ENCODE measurements around the gene DCAKD. TPM values are rescaled to one million over a fixed set of nuclear protein-coding genes. Genes with fewer than 3 reads are reported as not detected.

DCAKD gene
- total and polyA plus RNA-seq, 4 experiments from 2014 or later: 8.8 to 32.1 (median 24.1) TPM

DNA sequence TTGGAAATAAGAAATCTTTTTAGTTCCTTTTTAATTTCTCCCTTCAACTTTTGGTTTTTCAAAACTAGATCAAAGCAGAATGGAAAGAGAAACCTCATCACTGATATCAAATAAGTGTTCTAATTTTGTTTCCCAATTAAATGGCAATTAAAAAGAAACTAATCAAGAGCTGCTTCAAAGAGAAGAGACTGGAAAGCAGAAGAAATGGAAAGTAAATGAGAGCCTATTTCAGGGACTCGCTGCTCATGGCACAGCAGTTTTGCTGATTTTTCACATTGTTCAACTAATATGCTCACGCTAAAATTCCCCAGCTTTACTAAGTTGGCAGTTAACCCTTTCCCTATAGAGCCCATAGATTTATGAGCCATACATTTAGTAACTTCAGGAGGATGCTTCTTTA lies 16.2 kb upstream of the DCAKD start:
- no peaks in the 10 kb centered on the region for H3K27me3 Mint-ChIP-seq
- no peaks in the 10 kb centered on the region for H3K9me3 Mint-ChIP-seq
- H3K4me1 Mint-ChIP-seq: peaks cover 24 to 44% (median 29%) of the 10 kb centered on the region in 4 donors
- intact Hi-C loops (cut with micrococcal nuclease): no loop called here
- Histone ChIP-seq H3K27ac (ENCODE audit: low read depth, low read length) (no peak overlapping the region), H3K4me3 (ENCODE audit: low read length in 2 of 2) (no peak overlapping the region), H3K27me3 (ENCODE audit: insufficient read depth, low read length) (no peaks in the 10 kb centered on the region), H3K9me3 (ENCODE audit: control insufficient read depth in 1 of 2, low read length in 2 of 2) (no peaks in the 10 kb centered on the region), H3K4me1 (ENCODE audit: insufficient read depth, low read length) (peaks cover 17% of the 10 kb centered on the region), H3K36me3 (ENCODE audit: insufficient read depth, low read length) (peaks cover 5% of the 10 kb centered on the region)
- CTCF ChIA-PET (ENCODE audit: partially characterized antibody): interaction anchor here (0.7 to 1.1 kb wide), 2 partner anchors 32 to 68 kb away, joined by 3 to 4 read pairs; partner anchors contain the start of gene ACBD4
- H3K4me3 Mint-ChIP-seq: no peak overlapping the region
- H3K36me3 Mint-ChIP-seq: peaks cover 9 to 22% of the 10 kb centered on the region in 2 donors
- no peak for DNase-seq
- H3K27ac Mint-ChIP-seq: peak overlapping the region in 2 of 7 donors; percentile 24 to 35
- POLR2A ChIA-PET (ENCODE audit: partially characterized antibody): no interaction called here

DNA sequence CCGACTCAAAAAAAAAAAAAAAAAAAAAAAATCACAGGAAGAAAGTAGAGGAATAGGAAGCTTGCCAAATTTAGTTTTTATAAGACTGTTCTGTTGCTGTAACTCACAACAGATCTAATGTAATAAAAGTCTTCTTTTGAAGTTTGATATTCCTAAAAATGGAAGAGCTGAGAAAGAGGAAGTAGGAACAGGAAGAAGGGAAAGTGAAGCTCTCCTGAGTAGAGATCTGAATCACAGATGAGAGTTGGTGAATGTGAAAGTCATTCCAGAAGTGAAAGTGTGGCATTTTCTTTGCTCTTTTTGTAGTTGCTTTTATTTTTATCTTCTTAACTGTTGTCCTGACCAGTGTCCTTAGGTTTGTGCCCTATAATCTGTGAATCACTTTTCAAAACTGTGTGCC lies 11.8 kb upstream of the DCAKD start:
- H3K27ac Mint-ChIP-seq: peak overlapping the region in 1 of 7 donors; percentile 77
- CTCF ChIA-PET (ENCODE audit: partially characterized antibody): interaction anchor here (0.7 to 1.6 kb wide), 4 partner anchors 37 to 708 kb away, joined by 3 to 6 read pairs (median 3); no protein-coding TSS in a partner anchor

DNA sequence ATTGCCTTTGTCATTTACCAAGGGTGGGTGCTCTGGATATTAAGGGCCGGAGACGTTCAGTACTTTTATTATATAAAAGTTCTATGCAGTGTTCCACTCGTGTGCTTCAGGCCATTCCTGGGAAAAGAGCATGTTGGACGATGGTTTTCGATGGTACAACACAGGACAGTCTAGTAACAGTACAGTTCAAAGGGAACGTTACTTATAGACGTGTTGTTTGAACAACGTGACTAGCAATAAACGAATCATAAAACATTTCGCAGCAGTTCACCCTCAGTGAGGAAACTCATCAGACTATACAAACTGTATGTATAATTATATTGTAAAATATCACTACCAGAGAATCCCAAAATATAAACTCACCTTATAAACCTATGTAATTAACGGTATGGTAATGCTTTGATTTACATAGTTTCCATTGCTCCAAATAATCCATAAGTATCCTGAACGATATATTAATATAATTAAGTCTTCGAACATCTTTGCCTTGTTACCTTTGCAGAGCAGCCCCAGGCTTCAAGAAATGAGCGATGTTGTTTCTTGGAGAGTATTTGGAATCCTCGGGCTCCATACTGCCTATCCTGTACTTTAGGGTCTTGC lies 10.3 kb upstream of the DCAKD start:
- Histone ChIP-seq H3K27ac (ENCODE audit: low read depth, low read length) (peak overlapping the region; percentile 88), H3K27me3 (ENCODE audit: insufficient read depth, low read length) (no peaks in the 10 kb centered on the region), H3K4me3 (ENCODE audit: low read length in 2 of 2) (peak overlapping the region; percentile 80 to 100), H3K9me3 (ENCODE audit: control insufficient read depth in 1 of 2, low read length in 2 of 2) (no peaks in the 10 kb centered on the region), H3K36me3 (ENCODE audit: insufficient read depth, low read length) (peaks cover 5% of the 10 kb centered on the region), H3K4me1 (ENCODE audit: insufficient read depth, low read length) (peaks cover 42% of the 10 kb centered on the region)
- Mint-ChIP-seq H3K4me3 (peak overlapping the region; percentile 96 to 100 (median 100)), H3K4me1 (peaks cover 20 to 64% (median 46%) of the 10 kb centered on the region in 4 donors), H3K27me3 (no peaks in the 10 kb centered on the region), H3K9me3 (no peaks in the 10 kb centered on the region), H3K27ac (peak overlapping the region; percentile 91 to 100 (median 98)), H3K36me3 (peaks cover 0 to 13% of the 10 kb centered on the region in 2 donors)
- ChIA-PET POLR2A (ENCODE audit: partially characterized antibody) (interaction anchor here (0.6 to 6.8 kb wide), 23 partner anchors 10 to 1694 kb away, joined by 3 to 105 read pairs (median 4); partner anchors contain the start of genes ACBD4, C1QL1, DCAKD and EFTUD2), CTCF (ENCODE audit: partially characterized antibody) (interaction anchor here (1.0 to 2.4 kb wide), 7 partner anchors 10 to 87 kb away, joined by 3 to 11 read pairs (median 6); partner anchors contain the start of genes ACBD4, DCAKD and HEXIM1)
- intact Hi-C loops (cut with micrococcal nuclease): loop anchor here (1.0 to 5.0 kb wide), 7 partner anchors 10 to 286 kb away; partner anchors contain the start of genes DCAKD, EFTUD2, HEXIM1 and HEXIM2
- DNase-seq: no peak

More for the DNA sequence above, 11.8 kb upstream of the DCAKD start:
- POLR2A ChIA-PET (ENCODE audit: partially characterized antibody): interaction anchor here (0.6 to 6.8 kb wide), 3 partner anchors 8 to 36 kb away, joined by 3 to 105 read pairs (median 3); partner anchors contain the start of gene DCAKD
- Histone ChIP-seq H3K4me1 (ENCODE audit: insufficient read depth, low read length) (peaks cover 42% of the 10 kb centered on the region), H3K27ac (ENCODE audit: low read depth, low read length) (no peak overlapping the region), H3K27me3 (ENCODE audit: insufficient read depth, low read length) (no peaks in the 10 kb centered on the region), H3K9me3 (ENCODE audit: control insufficient read depth in 1 of 2, low read length in 2 of 2) (no peaks in the 10 kb centered on the region), H3K4me3 (ENCODE audit: low read length in 2 of 2) (no peak overlapping the region), H3K36me3 (ENCODE audit: insufficient read depth, low read length) (peaks cover 5% of the 10 kb centered on the region)
- Mint-ChIP-seq H3K4me3 (peak overlapping the region in 1 of 8 donors; percentile 49), H3K27me3 (no peaks in the 10 kb centered on the region), H3K4me1 (peaks cover 28 to 75% (median 56%) of the 10 kb centered on the region in 4 donors), H3K36me3 (peaks cover 7 to 16% of the 10 kb centered on the region in 2 donors), H3K9me3 (no peaks in the 10 kb centered on the region)
- intact Hi-C loops (cut with micrococcal nuclease): loop anchor here (5.0 kb wide), 1 partner anchor 184 kb away; no protein-coding TSS in a partner anchor
- DNase-seq: no peak

DNA sequence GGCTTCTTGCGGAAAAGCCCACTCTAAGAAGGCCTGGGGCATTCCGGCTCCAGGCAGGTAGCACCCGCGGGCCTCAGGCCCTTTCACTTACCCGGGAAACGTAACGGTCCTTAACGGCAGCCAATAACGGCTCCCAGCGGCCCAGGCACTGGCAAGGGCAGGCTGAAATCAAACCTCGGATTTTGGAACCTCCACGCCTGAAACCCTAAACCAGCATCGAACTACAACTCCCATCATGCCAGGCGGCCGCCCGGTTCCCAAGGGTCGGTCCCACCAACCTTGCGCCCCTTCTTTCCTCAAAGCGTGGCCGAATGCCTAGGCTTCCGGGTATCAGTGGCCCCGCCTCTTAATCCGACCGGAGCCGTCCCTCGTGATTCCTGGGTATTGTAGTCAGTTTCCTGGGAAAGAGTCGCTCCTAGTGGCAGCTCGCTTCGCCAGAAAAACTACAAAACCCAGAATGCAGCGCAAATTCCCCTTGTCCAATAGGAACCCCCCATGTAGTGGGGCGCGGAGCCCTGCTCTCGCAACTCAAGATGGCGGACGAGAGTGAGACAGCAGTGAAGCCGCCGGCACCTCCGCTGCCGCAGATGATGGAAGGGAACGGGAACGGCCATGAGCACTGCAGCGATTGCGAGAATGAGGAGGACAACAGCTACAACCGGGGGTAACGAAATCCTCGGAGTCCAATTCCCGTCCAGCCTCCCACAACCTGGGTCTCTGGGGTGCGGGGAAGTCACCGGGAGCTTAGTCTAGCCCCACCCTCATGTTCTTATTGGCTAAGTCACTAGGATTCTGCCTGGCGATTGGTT lies 9.6 kb upstream of the DCAKD start, which contains the start of gene NMT1:
TSS of gene NMT1 (plus strand) at position 521 of the 809 bp plus-strand sequence. CDS start at position 534, 13 bp downstream.
- H3K27me3 ChIP-seq (ENCODE audit: insufficient read depth, low read length): no peaks in the 10 kb centered on the region
- Mint-ChIP-seq H3K9me3 (no peaks in the 10 kb centered on the region), H3K4me1 (peaks cover 20 to 64% (median 46%) of the 10 kb centered on the region in 4 donors), H3K27ac (peak within 1 kb of the TSS; percentile 91 to 100 (median 98)), H3K36me3 (peaks cover 0 to 11% of the 10 kb centered on the region in 2 donors), H3K4me3 (peak within 1 kb of the TSS; percentile 96 to 100 (median 100)), H3K27me3 (no peaks in the 10 kb centered on the region)
- H3K4me1 ChIP-seq (ENCODE audit: insufficient read depth, low read length): peaks cover 42% of the 10 kb centered on the region
- peak; percentile 98 to 99 (median 98) for DNase-seq
- peak within 1 kb of the TSS; percentile 80 to 100 for H3K4me3 ChIP-seq (ENCODE audit: low read length in 2 of 2)
- intact Hi-C loops (cut with micrococcal nuclease): loop anchor here (1.0 to 5.0 kb wide), 7 partner anchors 10 to 286 kb away; partner anchors contain the start of genes DCAKD, EFTUD2, HEXIM1 and HEXIM2
- H3K36me3 ChIP-seq (ENCODE audit: insufficient read depth, low read length): peaks cover 5% of the 10 kb centered on the region
- ChIA-PET CTCF (ENCODE audit: partially characterized antibody) (interaction anchor here (1.0 to 2.4 kb wide), 7 partner anchors 9 to 88 kb away, joined by 3 to 11 read pairs (median 6); partner anchors contain the start of genes ACBD4, DCAKD and HEXIM1), POLR2A (ENCODE audit: partially characterized antibody) (interaction anchor here (0.6 to 6.8 kb wide), 25 partner anchors 10 to 1693 kb away, joined by 3 to 105 read pairs (median 4); partner anchors contain the start of genes ACBD4, C1QL1, DCAKD and EFTUD2)
- H3K27ac ChIP-seq (ENCODE audit: low read depth, low read length): peak within 1 kb of the TSS; percentile 88
- no peaks in the 10 kb centered on the region for H3K9me3 ChIP-seq (ENCODE audit: control insufficient read depth in 1 of 2, low read length in 2 of 2)

DNA sequence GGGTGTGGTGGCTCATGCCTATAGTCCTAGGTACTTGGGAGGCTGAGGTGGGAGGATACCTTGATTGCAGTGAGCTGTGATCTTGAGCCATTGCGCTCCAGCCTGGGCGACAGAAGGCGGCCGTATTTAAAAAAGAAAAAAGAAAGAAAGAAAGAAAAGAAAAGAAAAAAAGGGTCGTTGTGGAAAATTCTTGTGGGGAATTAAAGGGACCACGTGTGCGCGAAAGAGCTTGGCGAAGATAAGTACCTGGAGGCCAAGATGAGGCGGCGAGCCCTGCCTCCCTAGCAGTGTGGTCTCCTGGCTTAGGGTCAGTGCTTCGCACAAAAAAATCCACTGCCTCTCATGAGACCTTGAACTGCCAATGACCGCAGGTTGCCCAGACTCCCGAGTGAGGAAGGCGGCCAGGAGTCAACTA lies 9.0 kb upstream of the DCAKD start:
- Histone ChIP-seq H3K4me3 (ENCODE audit: low read length in 2 of 2) (peak overlapping the region; percentile 80 to 100), H3K27me3 (ENCODE audit: insufficient read depth, low read length) (no peaks in the 10 kb centered on the region), H3K9me3 (ENCODE audit: control insufficient read depth in 1 of 2, low read length in 2 of 2) (no peaks in the 10 kb centered on the region), H3K36me3 (ENCODE audit: insufficient read depth, low read length) (peaks cover 5% of the 10 kb centered on the region), H3K4me1 (ENCODE audit: insufficient read depth, low read length) (peaks cover 42% of the 10 kb centered on the region), H3K27ac (ENCODE audit: low read depth, low read length) (peak overlapping the region; percentile 88)
- CTCF ChIA-PET (ENCODE audit: partially characterized antibody): interaction anchor here (1.0 to 2.4 kb wide), 6 partner anchors 9 to 88 kb away, joined by 3 to 11 read pairs (median 6); partner anchors contain the start of genes ACBD4, DCAKD and HEXIM1
- Mint-ChIP-seq H3K4me3 (peak overlapping the region; percentile 96 to 100 (median 100)), H3K4me1 (peaks cover 23 to 68% (median 46%) of the 10 kb centered on the region in 4 donors), H3K27me3 (no peaks in the 10 kb centered on the region), H3K9me3 (no peaks in the 10 kb centered on the region), H3K36me3 (peaks cover 0 to 11% of the 10 kb centered on the region in 2 donors), H3K27ac (peak overlapping the region; percentile 91 to 100 (median 98))
- POLR2A ChIA-PET (ENCODE audit: partially characterized antibody): interaction anchor here (0.6 to 6.8 kb wide), 15 partner anchors 10 to 1692 kb away, joined by 3 to 105 read pairs (median 5); partner anchors contain the start of genes ACBD4, DCAKD, EFTUD2 and GPATCH8
- intact Hi-C loops (cut with micrococcal nuclease): loop anchor here (2.0 to 5.0 kb wide), 2 partner anchors 88 to 187 kb away; partner anchors contain the start of gene HEXIM1
- DNase-seq: no peak

DNA sequence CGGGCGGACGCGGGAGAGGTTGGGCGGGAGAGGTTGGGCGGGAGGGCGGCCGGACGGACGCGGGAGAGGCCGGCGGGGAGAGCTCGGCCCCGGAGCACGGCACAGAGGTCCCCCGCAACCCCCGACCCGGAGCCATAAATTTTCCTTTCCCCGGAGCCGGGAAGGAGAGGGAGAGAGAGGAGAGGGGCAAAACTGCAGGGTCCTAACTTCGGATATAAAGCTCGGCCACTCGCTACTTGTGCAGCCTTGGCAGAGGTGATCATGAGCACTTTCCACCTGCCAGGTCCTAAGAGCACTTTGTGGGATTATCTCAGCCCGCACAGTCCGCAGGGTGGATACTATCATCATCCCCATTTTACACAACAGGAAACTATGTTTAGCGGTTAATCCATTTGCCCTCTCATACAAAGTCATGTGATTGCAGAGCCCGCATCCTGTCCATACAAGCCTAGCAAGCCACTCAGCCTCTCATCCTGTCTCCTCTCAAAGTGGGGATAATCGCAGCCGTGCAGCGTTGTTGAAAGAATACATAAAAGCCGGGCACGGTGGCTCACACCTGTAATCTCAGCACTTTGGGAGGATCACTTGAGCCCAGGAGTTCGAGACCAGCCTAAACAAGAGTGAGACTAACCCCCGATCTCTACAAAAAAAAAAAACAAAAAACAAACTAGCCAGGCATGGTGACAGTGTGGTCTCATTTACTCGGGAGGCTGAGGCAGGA lies 780 bp upstream of the DCAKD start:
- peak overlapping the region in 1 of 2 donors; percentile 43 for H3K4me3 ChIP-seq (ENCODE audit: low read length in 2 of 2)
- Mint-ChIP-seq H3K4me3 (peak overlapping the region; percentile 77 to 89 (median 86)), H3K27me3 (no peaks in the 10 kb centered on the region), H3K9me3 (no peaks in the 10 kb centered on the region), H3K36me3 (peaks cover 0 to 7% of the 10 kb centered on the region in 2 donors), H3K4me1 (peaks cover 18 to 39% (median 29%) of the 10 kb centered on the region in 4 donors), H3K27ac (peak overlapping the region; percentile 91 to 96 (median 95))
- peak; percentile 54 to 75 (median 70) for DNase-seq
- peak overlapping the region; percentile 66 for H3K27ac ChIP-seq (ENCODE audit: low read depth, low read length)
- no peaks in the 10 kb centered on the region for H3K27me3 ChIP-seq (ENCODE audit: insufficient read depth, low read length)
- H3K9me3 ChIP-seq (ENCODE audit: control insufficient read depth in 1 of 2, low read length in 2 of 2): no peaks in the 10 kb centered on the region
- intact Hi-C loops (cut with micrococcal nuclease): loop anchor here (5.0 kb wide), 1 partner anchor 45 kb away; no protein-coding TSS in a partner anchor
- ChIA-PET POLR2A (ENCODE audit: partially characterized antibody) (interaction anchor here (0.6 to 3.9 kb wide), 6 partner anchors 11 to 603 kb away, joined by 3 to 105 read pairs (median 3); partner anchors contain the start of genes HEXIM1, HEXIM2 and NMT1), CTCF (ENCODE audit: partially characterized antibody) (interaction anchor here (2.6 kb wide), 1 partner anchor 9 kb away, joined by 11 read pairs; the partner anchor contains the start of gene NMT1)
- H3K36me3 ChIP-seq (ENCODE audit: insufficient read depth, low read length): no peaks in the 10 kb centered on the region
- H3K4me1 ChIP-seq (ENCODE audit: insufficient read depth, low read length): peaks cover 38% of the 10 kb centered on the region

All from CD4-positive, alpha-beta memory T cell (primary cell).